Measurements from ENCODE around the gene NFAM1. TPM values are rescaled to one million over a fixed set of nuclear protein-coding genes. Genes with fewer than 3 reads are reported as not detected.
A peak's percentile ranks its signal among the peaks of the same experiment; 100 is the strongest.

Gene NFAM1
- total and polyA plus RNA-seq, 8 donors = 0.74 to 28.0 (median 0.95) TPM

GRCh38 chr22:42425989-42426355 is 6.2 kb downstream of the NFAM1 start:
- H3K4me3 ChIP-seq = no peak overlapping the region
- TF ChIP-seq CTCF (IDR thresholded peaks at IDR 0.05) = no peak
- intact Hi-C loops (cut with DNase I) = no loop called here
- no peak overlapping the region for H3K27ac ChIP-seq
- peaks cover 0 to 23% of the 10 kb centered on the region in 2 donors for H3K4me1 ChIP-seq
- DNase-seq = no peak
- ATAC-seq = no peak
- H3K9me3 ChIP-seq = no peaks in the 10 kb centered on the region
- H3K36me3 ChIP-seq = no peaks in the 10 kb centered on the region
- H3K27me3 ChIP-seq = peaks cover 0 to 37% of the 10 kb centered on the region in 2 donors

GRCh38 chr22:42425337-42425988 is 6.7 kb downstream of the NFAM1 start:
- H3K4me1 ChIP-seq = peaks cover 0 to 19% of the 10 kb centered on the region in 2 donors
- H3K36me3 ChIP-seq = no peaks in the 10 kb centered on the region
- H3K4me3 ChIP-seq = no peak overlapping the region
- no peak for ATAC-seq
- intact Hi-C loops (cut with DNase I) = no loop called here
- H3K27me3 ChIP-seq = peaks cover 0 to 37% of the 10 kb centered on the region in 2 donors
- DNase-seq = no peak
- TF ChIP-seq CTCF (IDR thresholded peaks at IDR 0.05) = no peak
- H3K27ac ChIP-seq = no peak overlapping the region
- no peaks in the 10 kb centered on the region for H3K9me3 ChIP-seq

GRCh38 chr22:42419243-42419881 is 12.8 kb downstream of the NFAM1 start:
- TF ChIP-seq CTCF (IDR thresholded peaks at IDR 0.05) = no peak
- DNase-seq (no peak), ATAC-seq (peak; percentile 38)
- Histone ChIP-seq H3K27ac (peak overlapping the region in 1 of 2 donors; percentile 13), H3K27me3 (peaks cover 0 to 12% of the 10 kb centered on the region in 2 donors), H3K9me3 (no peaks in the 10 kb centered on the region), H3K4me3 (no peak overlapping the region), H3K36me3 (no peaks in the 10 kb centered on the region), H3K4me1 (peaks cover 3 to 24% of the 10 kb centered on the region in 2 donors)
- intact Hi-C loops (cut with DNase I) = no loop called here

GRCh38 chr22:42418811-42419242 is 13.4 kb downstream of the NFAM1 start:
- no peak overlapping the region for H3K4me3 ChIP-seq
- DNase-seq (no peak), ATAC-seq (peak; percentile 53)
- no peaks in the 10 kb centered on the region for H3K36me3 ChIP-seq
- TF ChIP-seq CTCF (IDR thresholded peaks at IDR 0.05) = no peak
- peak overlapping the region in 1 of 2 donors; percentile 13 for H3K27ac ChIP-seq
- H3K9me3 ChIP-seq = no peaks in the 10 kb centered on the region
- H3K4me1 ChIP-seq = peaks cover 3 to 24% of the 10 kb centered on the region in 2 donors
- H3K27me3 ChIP-seq = peaks cover 0 to 12% of the 10 kb centered on the region in 2 donors
- intact Hi-C loops (cut with DNase I) = no loop called here

- intact Hi-C loops (cut with DNase I) = no loop called here
- TF ChIP-seq CTCF (IDR thresholded peaks at IDR 0.05) = no peak
- DNase-seq (no peak), ATAC-seq (no peak)
- Histone ChIP-seq H3K36me3 (no peaks in the 10 kb centered on the region), H3K9me3 (no peaks in the 10 kb centered on the region), H3K27ac (no peak overlapping the region), H3K27me3 (peaks cover 0 to 12% of the 10 kb centered on the region in 2 donors), H3K4me1 (peaks cover 3 to 24% of the 10 kb centered on the region in 2 donors), H3K4me3 (no peak overlapping the region)
Measured at GRCh38 chr22:42417645-42418305, 14.4 kb downstream of the NFAM1 start.
